GM10248 (cell line): Measurements from ENCODE around the gene NAA38.

Experiments
- CTCF ChIA-PET: fragments of 300-600 bp; sonication (Branson Sonifier 250); formaldehyde crosslinking; extraction: SDS; loops from one replicate; lab custom pipeline; 2021; ENCODE audit warnings: antibody characterized with exemption; lab: Yijun Ruan, JAX
- POLR2A ChIA-PET: fragments of 350-650 bp; sonication (Branson Sonifier 250); formaldehyde crosslinking; extraction: SDS; loops from one replicate; lab custom pipeline; 2020; ENCODE audit warnings: antibody characterized with exemption; lab: Yijun Ruan, JAX
- DNase-seq: peaks from one replicate; pipeline ENCODE4 v3.0.0; 2012; ENCODE audit errors: extremely low spot score
- TF ChIP-seq, protein P1 (sequence below): IDR thresholded peaks from 2 replicates; pipeline ENCODE4 v1.5.1; 2012; ENCODE audit warnings: mild to moderate bottlenecking, low read depth; ENCODE audit errors: extremely low read depth, missing control alignments, control extremely low read depth

Gene NAA38

GRCh38 chr17:7882068-7882467, 24.7 kb upstream of the NAA38 start:
- TF ChIP-seq, protein P1, sequence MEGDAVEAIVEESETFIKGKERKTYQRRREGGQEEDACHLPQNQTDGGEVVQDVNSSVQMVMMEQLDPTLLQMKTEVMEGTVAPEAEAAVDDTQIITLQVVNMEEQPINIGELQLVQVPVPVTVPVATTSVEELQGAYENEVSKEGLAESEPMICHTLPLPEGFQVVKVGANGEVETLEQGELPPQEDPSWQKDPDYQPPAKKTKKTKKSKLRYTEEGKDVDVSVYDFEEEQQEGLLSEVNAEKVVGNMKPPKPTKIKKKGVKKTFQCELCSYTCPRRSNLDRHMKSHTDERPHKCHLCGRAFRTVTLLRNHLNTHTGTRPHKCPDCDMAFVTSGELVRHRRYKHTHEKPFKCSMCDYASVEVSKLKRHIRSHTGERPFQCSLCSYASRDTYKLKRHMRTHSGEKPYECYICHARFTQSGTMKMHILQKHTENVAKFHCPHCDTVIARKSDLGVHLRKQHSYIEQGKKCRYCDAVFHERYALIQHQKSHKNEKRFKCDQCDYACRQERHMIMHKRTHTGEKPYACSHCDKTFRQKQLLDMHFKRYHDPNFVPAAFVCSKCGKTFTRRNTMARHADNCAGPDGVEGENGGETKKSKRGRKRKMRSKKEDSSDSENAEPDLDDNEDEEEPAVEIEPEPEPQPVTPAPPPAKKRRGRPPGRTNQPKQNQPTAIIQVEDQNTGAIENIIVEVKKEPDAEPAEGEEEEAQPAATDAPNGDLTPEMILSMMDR, result no peak
- ChIA-PET CTCF (no interaction called here), POLR2A (no interaction called here)
- DNase-seq, result no peak

- TF ChIP-seq, protein P1, result no peak
- CTCF ChIA-PET, result no interaction called here
- POLR2A ChIA-PET, result no interaction called here
- no peak for DNase-seq
Observed at GRCh38 chr17:7881276-7882054, 24.1 kb upstream of the NAA38 start.

DNA sequence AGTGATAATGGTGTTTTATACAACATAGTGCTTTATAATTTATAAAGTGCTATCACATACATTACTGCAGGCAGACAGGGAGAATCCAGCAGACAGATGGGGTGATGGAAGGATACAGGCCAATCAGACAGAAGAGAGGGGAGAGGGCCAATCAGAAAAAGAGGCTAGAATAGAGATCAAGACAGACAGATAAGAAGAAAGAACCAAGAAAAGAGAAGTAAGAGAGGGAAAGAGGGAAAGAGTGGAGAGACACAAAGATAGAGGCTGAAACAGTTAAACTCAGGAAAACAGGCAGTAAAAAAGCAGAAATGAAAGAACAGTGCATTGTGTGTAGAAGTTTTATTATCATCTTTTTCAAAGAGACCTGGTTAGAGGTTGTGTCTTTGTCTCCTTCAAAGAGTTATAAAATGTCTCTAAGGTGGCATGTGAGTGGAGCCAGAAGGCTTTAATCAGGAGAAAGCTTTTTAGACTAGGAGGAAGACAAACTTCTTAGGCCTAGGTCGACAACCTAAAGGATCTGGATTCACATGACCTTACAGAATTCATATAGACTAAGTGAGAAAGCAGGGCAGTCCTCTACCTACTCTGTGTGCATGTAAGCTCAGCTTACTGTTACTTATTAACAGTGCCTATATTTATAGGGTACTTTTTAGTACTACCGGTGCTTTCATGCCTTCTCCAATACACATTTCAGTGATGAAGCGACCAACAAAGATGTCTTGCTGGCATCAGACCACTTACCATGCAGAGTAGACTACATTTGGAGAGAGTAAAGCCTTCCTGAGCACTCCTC, 22.9 kb upstream of the NAA38 start:
- no peak for DNase-seq
- ChIA-PET CTCF (no interaction called here), POLR2A (no interaction called here)
- TF ChIP-seq, protein P1, result no peak

- no peak for DNase-seq
- ChIA-PET CTCF (interaction anchor here (1.2 to 1.6 kb wide), 2 partner anchors 13 to 17 kb away, joined by 3 to 4 read pairs; no protein-coding TSS in a partner anchor), POLR2A (no interaction called here)
- TF ChIP-seq, protein P1, result no peak
Observed at GRCh38 chr17:7878234-7878633, 20.9 kb upstream of the NAA38 start.

DNA sequence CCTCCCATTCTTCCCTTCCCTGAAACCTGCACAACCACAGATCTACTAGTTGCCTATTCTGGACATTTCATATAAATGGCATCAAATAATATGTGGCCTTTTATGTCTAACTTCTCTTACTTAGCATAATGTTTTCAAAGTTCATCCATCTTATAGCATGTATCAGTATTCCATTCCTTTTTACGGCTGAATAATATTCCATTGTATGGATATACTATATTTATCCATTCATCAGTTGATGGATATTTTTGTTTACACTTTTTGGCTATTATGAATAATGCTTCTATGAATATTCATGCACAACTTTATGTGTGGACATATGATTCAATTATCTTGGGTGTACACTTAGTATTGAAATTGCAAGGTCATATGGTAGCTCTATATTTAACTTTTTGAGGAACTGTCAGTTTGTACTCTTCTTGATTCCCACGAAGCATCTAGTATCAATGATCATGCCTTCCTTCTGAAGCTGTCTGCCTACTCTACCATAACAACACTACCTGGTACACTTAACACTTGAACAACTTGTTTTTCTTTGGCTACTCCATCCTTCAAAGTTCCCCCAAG, 18.5 kb upstream of the NAA38 start:
- no peak for DNase-seq
- CTCF ChIA-PET, result interaction anchor here (1.0 to 2.1 kb wide), 6 partner anchors 8 to 165 kb away, joined by 3 to 7 read pairs (median 4); partner anchors contain the start of gene NAA38
- TF ChIP-seq, protein P1, result no peak
- POLR2A ChIA-PET, result no interaction called here

DNA sequence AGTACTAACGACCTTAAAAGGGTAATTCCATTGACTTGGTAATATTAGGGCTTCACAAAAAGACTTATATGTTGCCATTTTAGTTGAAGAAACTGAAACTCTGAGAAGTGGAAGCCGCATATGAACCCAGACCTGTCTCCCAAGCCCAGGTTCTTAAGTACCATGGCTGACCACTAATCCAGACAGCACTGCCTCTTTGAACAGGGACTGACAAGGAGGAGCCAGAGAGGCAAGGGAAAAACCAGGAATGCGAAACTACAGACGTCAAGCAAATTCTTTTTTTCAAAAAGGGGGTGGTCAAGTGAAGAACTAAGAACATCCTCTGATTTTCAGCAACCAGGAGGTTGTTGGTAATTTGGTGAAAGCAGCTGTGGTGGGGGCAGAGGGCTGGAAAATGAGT, 15.7 kb upstream of the NAA38 start:
- POLR2A ChIA-PET, result no interaction called here
- no peak for DNase-seq
- CTCF ChIA-PET, result interaction anchor here (1.0 to 1.7 kb wide), 2 partner anchors 9 to 12 kb away, joined by 4 to 9 read pairs; no protein-coding TSS in a partner anchor
- TF ChIP-seq, protein P1, result no peak
